HepG2 (cell line): ENCODE results near the gene TGM1. TPM values are rescaled to one million over a fixed set of nuclear protein-coding genes. Genes with fewer than 3 reads are reported as not detected.

Source experiments
- BRF2 ChIP-seq: sonication (generic); formaldehyde crosslinking; IDR thresholded peaks from 2 replicates; pipeline ENCODE4 v1.8.1; 2022; ENCODE audit warnings: mild to moderate bottlenecking, missing genetic modification reagents
- CAMTA2 ChIP-seq: sonication (generic); formaldehyde crosslinking; IDR thresholded peaks from 2 replicates; pipeline ENCODE4 v1.4.0; 2020; ENCODE audit warnings: mild to moderate bottlenecking, missing genetic modification reagents, borderline replicate concordance
- ELK4 ChIP-seq: sonication (generic); formaldehyde crosslinking; IDR thresholded peaks from 2 replicates; pipeline ENCODE4 v1.9.0; 2021; ENCODE audit warnings: missing genetic modification reagents, borderline replicate concordance
- HNF1A ChIP-seq, 2 experiments: sonication (generic) in 1 of 2; formaldehyde crosslinking in 1 of 2; IDR thresholded peaks; 2 replicates each; pipeline versions ENCODE4 v1.4.0 to v1.6.1; 2016 to 2020; ENCODE audit warnings: borderline replicate concordance in 1 of 2, low read depth in 1 of 2, mild to moderate bottlenecking in 1 of 2, missing genetic modification reagents in 1 of 2
- HNRNPH1 ChIP-seq: fragments of 200-400 bp; formaldehyde crosslinking; optimal IDR thresholded peaks from 2 replicates; pipeline ENCODE3; 2017; ENCODE audit warnings: mild to moderate bottlenecking, low read depth, low read length
- MAFK ChIP-seq, 2 experiments: IDR thresholded peaks in 1 of 2; conservative IDR thresholded peaks in 1 of 2; 2 replicates each; pipeline ENCODE4 v1.6.1; 2011; ENCODE audit warnings: improper control_type of control experiment in 2 of 2, low read length in 2 of 2
- NAIF1 ChIP-seq: sonication (generic); formaldehyde crosslinking; IDR thresholded peaks from 2 replicates; pipeline ENCODE4 v1.5.0; 2020; ENCODE audit warnings: mild to moderate bottlenecking, missing genetic modification reagents, borderline replicate concordance
- SMAD9 ChIP-seq: sonication (generic); formaldehyde crosslinking; IDR thresholded peaks from 2 replicates; pipeline ENCODE4 v1.5.1; 2020; ENCODE audit warnings: mild to moderate bottlenecking, missing genetic modification reagents
- STAT5B ChIP-seq: sonication (generic); formaldehyde crosslinking; IDR thresholded peaks from 2 replicates; pipeline ENCODE4 v1.4.0; 2020; ENCODE audit warnings: missing genetic modification reagents
- STAT6 ChIP-seq: sonication (generic); formaldehyde crosslinking; IDR thresholded peaks from 2 replicates; pipeline ENCODE4 v1.4.0; 2020; ENCODE audit warnings: missing genetic modification reagents, mild to moderate bottlenecking, borderline replicate concordance
- ZNF282 ChIP-seq: fragments of 450-650 bp; IDR thresholded peaks from 2 replicates; pipeline ENCODE4 v1.6.1; 2018; ENCODE audit not compliant: partially characterized antibody
- ZNF354B ChIP-seq: sonication (generic); formaldehyde crosslinking; IDR thresholded peaks from 2 replicates; pipeline ENCODE4 v1.8.0; 2022; ENCODE audit warnings: mild to moderate bottlenecking, missing genetic modification reagents
- ZNF501 ChIP-seq: sonication (generic); formaldehyde crosslinking; IDR thresholded peaks from 2 replicates; pipeline ENCODE4 v1.5.1; 2020; ENCODE audit warnings: mild to moderate bottlenecking, moderate library complexity, missing genetic modification reagents
- polyA plus RNA-seq, 8 experiments: library from polyadenylated mRNA; depleted of rRNA in 3 of 8; stranded (reverse) in 7 of 8; unstranded in 1 of 8; fragments of >200 nt; fragmentation: Illumina TruSeq in 4 of 8; extraction: Trizol in 4 of 8; gene quantifications; 2 replicates each; pipeline versions ENCODE4 v1.2.1 to v1.2.3, GENCODE V29; 2011 to 2016; ENCODE audit warnings: low read depth in 4 of 8, missing spikeins in 1 of 8, mixed read lengths in 1 of 8; ENCODE audit not compliant: insufficient read depth in 1 of 8
- total RNA-seq, 5 experiments: library from RNA; depleted of rRNA; stranded (reverse); fragments of >200 nt; fragmentation: Illumina TruSeq; extraction: Trizol; gene quantifications; 2 replicates each; pipeline ENCODE4 v1.2.3, GENCODE V29; 2016; ENCODE audit warnings: low read depth in 1 of 5

The TGM1 gene
- total and polyA plus RNA-seq, 2 of the 13 experiments (the other 11 are each of a cell fraction or from before 2014, with no cell fraction given) = 3.2 to 10.6 TPM

- TF ChIP-seq BRF2 (CRISPR knock-in tag) = no peak; the same call in 1 of the 2 replicates
- TF ChIP-seq HNF1A (IDR thresholded peaks at IDR 0.05; ENCODE audit: low read depth) = no peak
- TF ChIP-seq HNF1A (CRISPR knock-in tag; IDR thresholded peaks at IDR 0.05; ENCODE audit: borderline replicate concordance) = no peak
- no peak for TF ChIP-seq ZNF282
- no peak for TF ChIP-seq ELK4
- TF ChIP-seq STAT6 (CRISPR knock-in tag) = peak; percentile 15; the same call in 1 of the 2 replicates
- no peak; the same call in 1 of the 2 replicates for TF ChIP-seq CAMTA2 (CRISPR knock-in tag)
- TF ChIP-seq NAIF1 = 0 out of 2 replicates have a peak, but pooled peaks have one; percentile 7
- TF ChIP-seq SMAD9 (CRISPR knock-in tag) = no peak; the same call in 1 of the 2 replicates
- TF ChIP-seq ZNF354B = no peak
- TF ChIP-seq STAT5B (CRISPR knock-in tag) = no peak
- TF ChIP-seq HNRNPH1 = no peak
- TF ChIP-seq ZNF501 = no peak
- peak; percentile 34 to 35; a peak in 2 of 4 replicates for TF ChIP-seq MAFK (conservative IDR thresholded peaks at IDR 0.05 in 1 of 2, IDR thresholded peaks at IDR 0.05 in 1 of 2; ENCODE audit: low read length in 2 of 2)
These were observed 8.9 kb upstream of the TGM1 start (continued) for GRCh38 chr14:24271834-24272263.
